ENCODE data around the gene SPNS1.

DNA sequence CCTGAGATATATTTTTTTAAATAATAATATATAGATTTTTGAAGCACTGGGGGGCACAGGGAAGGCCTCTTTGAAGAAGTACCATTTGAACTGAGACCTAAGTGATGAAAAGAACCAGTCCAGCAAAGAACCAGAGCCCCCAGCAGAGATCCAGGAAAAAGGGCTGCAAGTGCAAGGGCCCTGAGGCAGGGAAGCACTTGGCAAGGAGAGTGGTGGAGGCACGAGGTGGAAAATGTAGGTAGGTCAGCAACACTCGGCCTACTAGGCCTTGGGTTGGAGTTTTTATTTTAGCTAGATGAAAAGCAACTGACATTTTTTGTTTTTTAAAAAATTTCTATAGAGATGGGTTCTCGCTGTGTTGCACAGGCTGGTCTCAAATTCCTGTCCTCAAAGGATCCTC, 44.4 kb upstream of the SPNS1 start:
- no peak for TF ChIP-seq CTCF (IDR thresholded peaks at IDR 0.05)
- no peak for TF ChIP-seq POLR2AphosphoS5 (IDR thresholded peaks at IDR 0.05)
- no peak for TF ChIP-seq POLR2A (IDR thresholded peaks at IDR 0.05)
